Mesenchymal stem cell (in vitro differentiated cells and primary cell): ENCODE data around the gene USP3.
A peak's percentile ranks its signal among the peaks of the same experiment; 100 is the strongest.

Source experiments
- DNase-seq: peaks from one replicate; pipeline ENCODE4 v3.0.0-alpha.2; 2013
- H2AFZ ChIP-seq: one replicate; pipeline ENCODE4 v1.6.1; 2013; ENCODE audit warnings: low read depth, mild to moderate bottlenecking, control low read depth, inconsistent platforms, low read length, moderate library complexity
- H2AK5ac ChIP-seq: 2 replicates; pipeline ENCODE4 v1.6.1; 2013; ENCODE audit warnings: low read length, moderate library complexity, mild to moderate bottlenecking, inconsistent platforms; ENCODE audit not compliant: severe bottlenecking
- H2BK120ac ChIP-seq: one replicate; pipeline ENCODE4 v1.6.1; 2013; ENCODE audit warnings: low read depth, mild to moderate bottlenecking, inconsistent platforms, low read length, moderate library complexity
- H2BK12ac ChIP-seq, 2 experiments: one replicate each; pipeline ENCODE4 v1.6.1; 2013; ENCODE audit warnings: inconsistent platforms in 2 of 2, low read length in 2 of 2, mild to moderate bottlenecking in 2 of 2, moderate library complexity in 2 of 2, control low read depth in 1 of 2
- H2BK15ac ChIP-seq: one replicate; pipeline ENCODE4 v1.6.1; 2013; ENCODE audit warnings: mild to moderate bottlenecking, low read depth, inconsistent platforms; ENCODE audit not compliant: poor library complexity, severe bottlenecking
- H2BK5ac ChIP-seq: 2 replicates; pipeline ENCODE4 v1.6.1; 2013; ENCODE audit warnings: low read depth, mild to moderate bottlenecking, low read length, control low read depth, inconsistent platforms; ENCODE audit not compliant: poor library complexity, severe bottlenecking
- H3K14ac ChIP-seq, 2 experiments: one replicate each; pipeline ENCODE4 v1.6.1; 2013; ENCODE audit warnings: inconsistent platforms in 2 of 2, low read length in 2 of 2, control low read depth in 1 of 2, mild to moderate bottlenecking in 1 of 2, moderate library complexity in 1 of 2
- H3K18ac ChIP-seq, 2 experiments: one replicate each; pipeline ENCODE4 v1.6.1; 2013; ENCODE audit warnings: inconsistent platforms in 2 of 2, low read length in 2 of 2, control low read depth in 1 of 2, low read depth in 1 of 2, mild to moderate bottlenecking in 1 of 2
- H3K23ac ChIP-seq, 2 experiments: one replicate each; pipeline ENCODE4 v1.6.1; 2013; ENCODE audit warnings: inconsistent platforms in 2 of 2, low read length in 2 of 2, mild to moderate bottlenecking in 2 of 2, moderate library complexity in 2 of 2, control low read depth in 1 of 2
- H3K27ac ChIP-seq: 2 replicates; pipeline ENCODE4 v1.5.1; 2013; ENCODE audit warnings: mild to moderate bottlenecking, moderate library complexity, low read length, control low read depth, inconsistent platforms; ENCODE audit not compliant: poor library complexity, severe bottlenecking
- H3K27me3 ChIP-seq, 2 experiments: 2 replicates each; pipeline versions ENCODE4 v1.6.1 to v1.7.0; 2013; ENCODE audit warnings: low read length in 2 of 2, mild to moderate bottlenecking in 2 of 2, moderate library complexity in 2 of 2, control low read depth in 1 of 2, inconsistent platforms in 1 of 2; ENCODE audit not compliant: control insufficient read depth in 1 of 2, insufficient read depth in 1 of 2
- H3K36me3 ChIP-seq, 2 experiments: 2 replicates each; pipeline versions ENCODE4 v1.6.1 to v1.7.0; 2013; ENCODE audit warnings: low read length in 2 of 2, control low read depth in 1 of 2, inconsistent platforms in 1 of 2, low read depth in 1 of 2, mild to moderate bottlenecking in 1 of 2; ENCODE audit not compliant: insufficient read depth in 2 of 2, control insufficient read depth in 1 of 2
- H3K4ac ChIP-seq, 2 experiments: one replicate each; pipeline ENCODE4 v1.6.1; 2013; ENCODE audit warnings: inconsistent platforms in 2 of 2, low read length in 2 of 2, mild to moderate bottlenecking in 2 of 2, moderate library complexity in 2 of 2, control low read depth in 1 of 2, low read depth in 1 of 2
- H3K4me1 ChIP-seq: 2 replicates; pipeline ENCODE4 v1.6.1; 2013; ENCODE audit warnings: low read depth, low read length, control low read depth; ENCODE audit not compliant: control insufficient read depth, insufficient read depth
- H3K4me2 ChIP-seq: 2 replicates; pipeline ENCODE4 v1.6.1; 2013; ENCODE audit warnings: low read length, mild to moderate bottlenecking, inconsistent platforms; ENCODE audit not compliant: poor library complexity, severe bottlenecking
- H3K4me3 ChIP-seq, 2 experiments: 2 replicates each; pipeline versions ENCODE4 v1.5.1 to v1.7.0; 2013; ENCODE audit warnings: low read length in 2 of 2, mild to moderate bottlenecking in 2 of 2, control low read depth in 1 of 2, low read depth in 1 of 2; ENCODE audit not compliant: insufficient read depth in 1 of 2
- H3K79me1 ChIP-seq: replicated peaks from 2 replicates; pipeline ENCODE4 v1.6.1; 2013; ENCODE audit warnings: mild to moderate bottlenecking, control low read depth, low read length, inconsistent platforms; ENCODE audit not compliant: poor library complexity, severe bottlenecking
- H3K9ac ChIP-seq: 2 replicates; pipeline ENCODE4 v1.7.0; 2013; ENCODE audit warnings: mild to moderate bottlenecking, low read length, moderate library complexity
- H3K9me3 ChIP-seq: 2 replicates; pipeline ENCODE4 v1.7.0; 2013; ENCODE audit warnings: mild to moderate bottlenecking, low read length; ENCODE audit not compliant: control insufficient read depth
- H4K8ac ChIP-seq: one replicate; pipeline ENCODE4 v1.6.1; 2013; ENCODE audit warnings: inconsistent platforms, mild to moderate bottlenecking, low read length, moderate library complexity
- H4K91ac ChIP-seq: one replicate; pipeline ENCODE4 v1.6.1; 2013; ENCODE audit warnings: mild to moderate bottlenecking, low read length, inconsistent platforms
- WGBS: methylation state at CpG from one replicate; pipeline ENCODE4 v1.1.7; 2013; ENCODE audit warnings: mixed read lengths; 5-methylcytosine and 5-hydroxymethylcytosine counted together

Gene USP3

DNA sequence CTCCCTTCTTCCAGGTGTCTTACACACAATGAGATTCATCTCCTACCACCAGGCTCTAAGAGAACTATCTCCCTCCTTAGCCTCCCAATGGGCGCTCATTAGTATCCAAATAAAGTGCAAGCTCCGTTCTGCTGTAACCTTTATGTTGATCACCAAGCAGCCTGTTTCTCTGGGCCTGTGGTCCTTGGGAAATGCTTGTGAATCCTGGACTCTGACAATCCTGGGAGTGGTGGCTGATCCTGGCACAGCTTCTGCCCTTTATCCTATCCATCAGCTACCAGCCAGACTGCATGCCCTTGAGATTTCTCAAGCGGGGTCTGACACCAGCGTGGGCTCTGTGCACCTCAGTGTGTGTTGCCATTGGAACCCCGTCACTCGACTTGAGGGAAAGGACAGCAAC lies 26.1 kb upstream of the USP3 start:
- no peak for DNase-seq

DNA sequence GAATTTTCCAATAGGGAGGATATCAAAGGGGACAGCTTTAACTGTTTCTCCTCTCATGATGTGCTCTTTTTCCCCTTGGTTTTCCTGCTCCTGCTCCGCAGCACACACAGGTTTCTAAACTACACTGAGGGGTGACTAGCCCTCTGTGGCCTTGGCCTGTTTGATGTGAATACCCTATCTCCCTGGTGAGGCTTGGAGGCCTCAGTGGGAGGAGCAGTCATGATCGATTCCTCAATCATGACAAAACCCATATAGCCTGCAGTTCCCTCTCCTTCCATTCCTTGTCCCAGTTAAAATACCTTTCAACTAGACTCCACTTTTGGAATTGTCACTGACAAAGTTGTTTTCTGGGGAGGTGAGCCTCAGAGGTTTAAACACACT lies 24.0 kb upstream of the USP3 start:
- Histone ChIP-seq H3K23ac (no peak overlapping the region), H2AFZ (no peak overlapping the region), H3K27me3 (no peaks in the 10 kb centered on the region), H4K91ac (no peak overlapping the region), H3K14ac (peak overlapping the region in 1 of 2 experiments; percentile 72), H3K9me3 (no peaks in the 10 kb centered on the region), H2BK120ac (peak overlapping the region; percentile 71), H3K4me2 (no peak overlapping the region), H3K9ac (peak overlapping the region; percentile 53), H3K18ac (peak overlapping the region; percentile 73 to 86), H2BK12ac (peak overlapping the region; percentile 85 to 97), H3K4me3 (no peak overlapping the region), H2AK5ac (peak overlapping the region; percentile 51), H2BK15ac (peak overlapping the region; percentile 90), H3K36me3 (no peaks in the 10 kb centered on the region), H3K4me1 (peaks cover 34% of the 10 kb centered on the region), H3K27ac (peak overlapping the region; percentile 50), H2BK5ac (no peak overlapping the region), H4K8ac (no peak overlapping the region), H3K4ac (peak overlapping the region; percentile 84 to 90), H3K79me1 (no peaks in the 10 kb centered on the region)
- DNase-seq, result peak; percentile 45
- WGBS, result 84% methylated on average over 1 of the region's 2 CpGs

More for the DNA sequence above, 26.1 kb upstream of the USP3 start:
- Histone ChIP-seq H4K8ac (no peak overlapping the region), H3K27ac (no peak overlapping the region), H3K9ac (no peak overlapping the region), H3K4me1 (peaks cover 45% of the 10 kb centered on the region), H2BK12ac (peak overlapping the region; percentile 6 to 96), H2BK120ac (no peak overlapping the region), H3K4me2 (no peak overlapping the region), H3K23ac (no peak overlapping the region), H3K36me3 (no peaks in the 10 kb centered on the region), H2BK5ac (no peak overlapping the region), H4K91ac (no peak overlapping the region), H2AFZ (no peak overlapping the region), H3K27me3 (no peaks in the 10 kb centered on the region), H2AK5ac (peak overlapping the region; percentile 84), H3K79me1 (no peaks in the 10 kb centered on the region), H3K9me3 (no peaks in the 10 kb centered on the region), H3K18ac (peak overlapping the region in 1 of 2 experiments; percentile 33), H3K4ac (peak overlapping the region in 1 of 2 experiments; percentile 71), H3K4me3 (no peak overlapping the region), H2BK15ac (peak overlapping the region; percentile 65), H3K14ac (peak overlapping the region in 1 of 2 experiments; percentile 75)
- WGBS, result 95% methylated on average over 5 of the region's 6 CpGs

DNA sequence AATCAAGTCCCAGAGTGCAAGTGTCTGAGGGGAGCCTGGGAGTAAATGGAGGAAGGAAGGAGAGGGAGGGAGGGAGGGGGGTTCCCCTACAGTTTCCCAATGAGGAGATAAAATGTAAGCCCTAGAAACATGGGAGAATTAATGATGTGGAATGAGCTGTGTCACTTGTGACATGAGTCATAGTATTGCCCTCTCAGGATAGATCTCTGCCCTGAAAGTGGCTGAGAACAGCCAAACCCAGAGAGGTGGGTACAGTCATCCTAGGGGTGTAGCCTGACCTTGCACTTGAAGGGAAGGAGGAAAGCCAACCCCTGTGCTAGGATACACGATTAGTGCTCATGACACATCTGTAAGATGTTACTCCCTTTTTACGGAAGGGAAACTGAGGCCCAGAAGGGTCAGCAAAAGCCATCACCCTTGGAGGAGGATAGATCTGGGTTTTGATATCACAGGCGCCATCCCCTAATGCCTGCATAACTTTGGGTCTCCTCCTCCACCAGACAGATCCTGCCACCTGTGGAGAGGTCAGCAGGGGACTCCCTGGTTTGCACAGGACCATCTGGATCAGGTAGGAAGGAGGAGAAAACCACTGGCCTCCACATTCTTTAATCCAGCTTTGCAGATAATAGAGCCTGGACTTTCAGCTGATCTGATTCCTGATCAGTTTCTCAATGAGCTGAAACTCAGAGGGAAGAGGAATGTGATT lies 23.1 kb upstream of the USP3 start:
- Histone ChIP-seq H2AFZ (no peak overlapping the region), H3K79me1 (no peaks in the 10 kb centered on the region), H3K4me1 (peaks cover 29% of the 10 kb centered on the region), H3K14ac (peak overlapping the region in 1 of 2 experiments; percentile 49), H2AK5ac (peak overlapping the region; percentile 60), H2BK5ac (no peak overlapping the region), H4K91ac (peak overlapping the region; percentile 78), H3K4ac (peak overlapping the region in 1 of 2 experiments; percentile 24), H3K36me3 (no peaks in the 10 kb centered on the region), H3K27me3 (no peaks in the 10 kb centered on the region), H2BK120ac (peak overlapping the region; percentile 71), H3K9ac (no peak overlapping the region), H2BK15ac (no peak overlapping the region), H3K4me2 (peak overlapping the region; percentile 18), H4K8ac (no peak overlapping the region), H3K4me3 (no peak overlapping the region), H2BK12ac (peak overlapping the region; percentile 34 to 91), H3K18ac (peak overlapping the region; percentile 25 to 58), H3K23ac (no peak overlapping the region), H3K27ac (no peak overlapping the region), H3K9me3 (no peaks in the 10 kb centered on the region)
- peak; percentile 84 for DNase-seq
- 81% methylated on average over 3 of the region's 3 CpGs for WGBS

DNA sequence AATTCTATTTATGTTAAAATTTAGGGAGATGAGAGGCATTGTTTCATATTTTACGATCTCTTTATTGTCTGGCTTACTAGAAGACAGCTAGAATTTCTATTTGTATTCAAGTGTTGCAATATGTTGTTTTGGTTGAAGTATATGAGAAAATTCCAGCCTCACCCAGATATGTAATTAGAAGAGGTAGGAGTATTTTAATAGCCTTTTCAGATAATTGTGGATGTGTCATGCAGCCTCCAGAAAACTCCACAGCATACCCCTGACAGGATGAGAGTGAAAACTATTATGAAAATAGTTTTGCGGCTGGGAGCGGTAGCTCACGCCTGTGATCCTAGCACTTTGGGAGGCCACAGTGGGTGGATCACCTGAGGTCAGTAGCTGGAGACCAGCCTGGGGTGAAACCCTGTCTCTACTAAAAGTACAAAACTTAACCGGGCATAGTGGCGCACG lies 21.5 kb upstream of the USP3 start:
- Histone ChIP-seq H3K27me3 (no peaks in the 10 kb centered on the region), H3K4ac (no peak overlapping the region), H3K36me3 (no peaks in the 10 kb centered on the region), H2BK12ac (peak overlapping the region; percentile 52 to 66), H3K18ac (peak overlapping the region in 1 of 2 experiments; percentile 48), H3K9me3 (no peaks in the 10 kb centered on the region), H2BK15ac (peak overlapping the region; percentile 48), H2BK120ac (no peak overlapping the region), H3K4me3 (no peak overlapping the region), H3K4me1 (peaks cover 22% of the 10 kb centered on the region), H2BK5ac (no peak overlapping the region), H3K79me1 (no peaks in the 10 kb centered on the region), H3K14ac (no peak overlapping the region), H2AFZ (no peak overlapping the region), H2AK5ac (no peak overlapping the region), H3K27ac (no peak overlapping the region), H4K8ac (no peak overlapping the region), H3K23ac (no peak overlapping the region), H3K9ac (no peak overlapping the region), H3K4me2 (no peak overlapping the region), H4K91ac (no peak overlapping the region)
- 93% methylated on average over 7 of the region's 7 CpGs for WGBS
- DNase-seq, result no peak
